Measurements from ENCODE around the gene MPZL2. TPM values are rescaled to one million over a fixed set of nuclear protein-coding genes. Genes with fewer than 3 reads are reported as not detected.

Gene MPZL2
- total and polyA plus RNA-seq, 2 of the 13 experiments (the other 11 are each of a cell fraction or from before 2014, with no cell fraction given): 27.9 to 53.7 TPM

DNA sequence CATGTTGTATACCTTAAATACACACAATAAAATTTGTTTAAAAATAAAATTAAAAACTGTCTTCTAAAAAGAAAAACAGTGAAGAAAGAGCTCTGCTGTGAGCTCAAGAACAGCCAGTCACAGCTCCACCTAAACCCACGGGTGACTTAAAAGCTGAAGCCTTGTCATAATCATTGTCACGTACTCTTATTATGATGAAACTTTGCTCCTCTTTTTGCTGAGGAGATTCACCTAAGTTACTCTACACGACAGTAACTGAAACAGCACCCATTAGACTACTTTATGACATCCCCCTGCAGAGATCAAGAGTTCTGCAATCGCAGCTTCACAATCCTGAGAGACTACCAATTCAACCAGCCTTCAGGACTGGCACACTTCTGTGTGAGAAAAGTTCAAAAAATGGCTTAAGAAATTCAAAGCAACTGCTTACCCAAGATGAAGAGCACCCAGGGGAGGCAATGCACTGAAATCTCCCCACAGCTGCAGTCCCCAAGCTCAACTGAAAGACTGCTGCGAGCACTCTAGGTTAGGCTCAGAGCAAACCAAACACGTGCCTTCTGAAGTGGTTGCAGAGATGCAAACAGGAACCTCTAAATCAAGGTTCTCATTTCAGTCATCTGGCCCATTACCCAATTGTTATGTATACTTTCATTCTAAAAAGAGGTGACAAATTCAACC lies 39.4 kb downstream of the MPZL2 start, which contains the start of gene JAML (continued):
- TF ChIP-seq ZBTB44 (CRISPR knock-in tag; IDR thresholded peaks at IDR 0.05) (no peak), FOXA3 (CRISPR knock-in tag; IDR thresholded peaks at IDR 0.05) (no peak), SIN3B (IDR thresholded peaks at IDR 0.05; ENCODE audit: low read length) (no peak), SSRP1 (CRISPR knock-in tag; IDR thresholded peaks at IDR 0.05) (no peak), ZSCAN31 (CRISPR knock-in tag; IDR thresholded peaks at IDR 0.05; ENCODE audit: low read depth) (no peak), CENPX (CRISPR knock-in tag; IDR thresholded peaks at IDR 0.05) (no peak)
- TF ChIP-seq, protein P1, sequence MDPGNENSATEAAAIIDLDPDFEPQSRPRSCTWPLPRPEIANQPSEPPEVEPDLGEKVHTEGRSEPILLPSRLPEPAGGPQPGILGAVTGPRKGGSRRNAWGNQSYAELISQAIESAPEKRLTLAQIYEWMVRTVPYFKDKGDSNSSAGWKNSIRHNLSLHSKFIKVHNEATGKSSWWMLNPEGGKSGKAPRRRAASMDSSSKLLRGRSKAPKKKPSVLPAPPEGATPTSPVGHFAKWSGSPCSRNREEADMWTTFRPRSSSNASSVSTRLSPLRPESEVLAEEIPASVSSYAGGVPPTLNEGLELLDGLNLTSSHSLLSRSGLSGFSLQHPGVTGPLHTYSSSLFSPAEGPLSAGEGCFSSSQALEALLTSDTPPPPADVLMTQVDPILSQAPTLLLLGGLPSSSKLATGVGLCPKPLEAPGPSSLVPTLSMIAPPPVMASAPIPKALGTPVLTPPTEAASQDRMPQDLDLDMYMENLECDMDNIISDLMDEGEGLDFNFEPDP (CRISPR knock-in tag; conservative IDR thresholded peaks at IDR 0.05): no peak

DNA sequence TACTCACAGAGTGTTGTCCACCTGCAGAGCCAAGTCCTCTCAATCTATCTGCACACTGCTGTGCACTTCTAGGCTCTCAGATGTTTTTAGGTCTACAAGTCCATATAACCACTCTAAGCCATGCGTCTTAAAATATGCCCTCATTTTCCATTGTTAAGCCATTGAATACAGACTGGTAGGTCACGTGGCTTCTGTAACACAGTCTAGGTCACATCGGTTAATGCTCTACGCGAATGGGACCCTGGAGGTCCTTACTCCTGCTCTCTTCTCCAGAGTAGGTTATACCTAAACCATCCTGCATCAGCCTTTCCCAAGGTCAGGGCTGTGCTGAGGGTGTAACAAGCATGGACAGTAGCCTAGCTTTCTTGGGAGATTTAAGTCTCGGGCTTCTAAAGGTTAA lies 40.1 kb downstream of the MPZL2 start:
- no peak overlapping the region for H3K27ac ChIP-seq (ENCODE audit: extremely low read length, insufficient read depth, low read length)
- no peaks in the 10 kb centered on the region for H3K9me3 ChIP-seq (ENCODE audit: low read length)
- no peak overlapping the region for H2AFZ ChIP-seq (ENCODE audit: low read length)
- FAIRE-seq (no peak), ATAC-seq (no peak), DNase-seq (ENCODE audit: low spot score) (no peak)
- in situ Hi-C loops (cut with HindIII; ENCODE audit: extremely low pct_ligation_motif_present, low pct_unique_long_range_greater_than_20kb): no loop called here
- H3K36me3 ChIP-seq (replicated peaks in 1 of 2; ENCODE audit: control insufficient read depth in 1 of 2, insufficient read depth in 2 of 2, low read length in 2 of 2): no peaks in the 10 kb centered on the region
- H3K9ac ChIP-seq (ENCODE audit: insufficient read depth, low read depth, low read length): no peak overlapping the region
- H3K4me1 ChIP-seq (ENCODE audit: insufficient read depth, low read length): peaks cover 19% of the 10 kb centered on the region
- TF ChIP-seq, protein P2, sequence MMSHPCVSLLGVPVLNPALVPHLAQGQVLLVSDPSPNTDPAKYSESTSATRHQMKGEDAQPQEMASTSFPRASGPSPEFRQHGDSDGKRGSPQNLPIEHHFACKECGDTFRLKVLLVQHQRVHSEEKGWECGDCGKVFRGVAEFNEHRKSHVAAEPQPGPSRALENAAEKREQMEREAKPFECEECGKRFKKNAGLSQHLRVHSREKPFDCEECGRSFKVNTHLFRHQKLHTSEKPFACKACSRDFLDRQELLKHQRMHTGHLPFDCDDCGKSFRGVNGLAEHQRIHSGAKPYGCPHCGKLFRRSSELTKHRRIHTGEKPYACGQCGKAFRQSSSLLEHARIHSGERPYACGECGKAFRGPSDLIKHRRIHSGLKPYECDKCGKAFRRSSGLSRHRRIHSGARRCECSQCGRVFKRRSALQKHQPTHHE (CRISPR knock-in tag; IDR thresholded peaks at IDR 0.05; ENCODE audit: borderline replicate concordance): no peak
- TF ChIP-seq ZNF235 (CRISPR knock-in tag; IDR thresholded peaks at IDR 0.05; ENCODE audit: borderline replicate concordance) (no peak), RFX5 (IDR thresholded peaks at IDR 0.05; ENCODE audit: low read depth, low read length) (no peak)
- no peak overlapping the region for H3K4me3 ChIP-seq (replicated peaks in 1 of 3; ENCODE audit: insufficient read depth in 1 of 3, low read depth in 2 of 3, low read length in 3 of 3)
- POLR2A ChIA-PET: no interaction called here
- H3K27me3 ChIP-seq (ENCODE audit: control insufficient read depth in 1 of 2, insufficient read depth in 2 of 2, low read length in 2 of 2): no peaks in the 10 kb centered on the region
- WGBS (ENCODE audit: low lambda C conversion rate): 88% methylated on average over 6 of the region's 6 CpGs
- H3K4me2 ChIP-seq (ENCODE audit: low read depth, low read length): no peak overlapping the region
- no peaks in the 10 kb centered on the region for H3K79me2 ChIP-seq (ENCODE audit: insufficient read depth, low read length)
- intact Hi-C loops (cut with micrococcal nuclease; ENCODE audit: unreplicated experiment): no loop called here
- no TSS peak for BruUV-seq (replicated peaks)
- CTCF ChIA-PET (ENCODE audit: low intra/inter-chr PET ratio, low total read pairs): no interaction called here
- H4K20me1 ChIP-seq (ENCODE audit: insufficient read depth, low read length): no peaks in the 10 kb centered on the region
